Kidney epithelial cell (primary cell): Measurements from ENCODE around the gene CDC34. TPM values are rescaled to one million over a fixed set of nuclear protein-coding genes. Genes with fewer than 3 reads are reported as not detected.

Experiments used
- DNase-seq: peaks from one replicate; pipeline ENCODE4 v3.0.0-alpha.2; 2010; ENCODE audit warnings: low read depth
- H3K27me3 ChIP-seq: 2 replicates; pipeline ENCODE4 v1.6.0; 2011; ENCODE audit warnings: low read length; ENCODE audit not compliant: control insufficient read depth, insufficient read depth
- H3K36me3 ChIP-seq: 2 replicates; pipeline ENCODE4 v1.5.1; 2011; ENCODE audit warnings: low read length; ENCODE audit not compliant: control insufficient read depth, insufficient read depth
- H3K4me3 ChIP-seq: 2 replicates; pipeline ENCODE4 v1.5.1; 2011; ENCODE audit warnings: low read depth, mild to moderate bottlenecking, control low read depth, low read length
- CTCF ChIP-seq: IDR thresholded peaks from 2 replicates; pipeline ENCODE4 v1.5.1; 2011; ENCODE audit warnings: mild to moderate bottlenecking, moderate library complexity, low read length, control low read depth, inconsistent platforms; ENCODE audit not compliant: insufficient read depth, poor library complexity, severe bottlenecking
- total RNA-seq: library from RNA; depleted of rRNA; stranded (reverse); fragments of >200 nt; gene quantifications from 2 replicates; pipeline ENCODE4 v1.2.3, GENCODE V29; 2015

The CDC34 gene
- total RNA-seq, 1 donor from 2014 or later = 194 TPM

DNA sequence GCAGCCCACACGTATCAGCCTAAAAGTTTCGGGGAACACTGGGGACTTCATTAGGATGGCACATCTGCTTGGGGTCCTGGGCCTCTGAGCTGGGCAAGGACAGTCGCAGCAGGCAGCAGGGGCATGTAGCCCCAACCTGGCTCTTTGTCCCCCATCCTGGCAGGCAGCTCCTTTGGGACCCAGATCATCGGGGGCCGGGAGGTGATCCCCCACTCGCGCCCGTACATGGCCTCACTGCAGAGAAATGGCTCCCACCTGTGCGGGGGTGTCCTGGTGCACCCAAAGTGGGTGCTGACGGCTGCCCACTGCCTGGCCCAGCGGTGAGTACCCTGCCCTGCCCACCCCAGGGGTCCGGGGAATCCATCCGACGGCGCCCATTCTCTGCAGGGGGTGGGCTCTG is 15.6 kb downstream of the CDC34 start:
- DNase-seq = no peak
- TF ChIP-seq CTCF = no peak
- peaks cover 1% of the 10 kb centered on the region for H3K36me3 ChIP-seq
- peaks cover 11% of the 10 kb centered on the region for H3K27me3 ChIP-seq
- no peak overlapping the region for H3K4me3 ChIP-seq

DNA sequence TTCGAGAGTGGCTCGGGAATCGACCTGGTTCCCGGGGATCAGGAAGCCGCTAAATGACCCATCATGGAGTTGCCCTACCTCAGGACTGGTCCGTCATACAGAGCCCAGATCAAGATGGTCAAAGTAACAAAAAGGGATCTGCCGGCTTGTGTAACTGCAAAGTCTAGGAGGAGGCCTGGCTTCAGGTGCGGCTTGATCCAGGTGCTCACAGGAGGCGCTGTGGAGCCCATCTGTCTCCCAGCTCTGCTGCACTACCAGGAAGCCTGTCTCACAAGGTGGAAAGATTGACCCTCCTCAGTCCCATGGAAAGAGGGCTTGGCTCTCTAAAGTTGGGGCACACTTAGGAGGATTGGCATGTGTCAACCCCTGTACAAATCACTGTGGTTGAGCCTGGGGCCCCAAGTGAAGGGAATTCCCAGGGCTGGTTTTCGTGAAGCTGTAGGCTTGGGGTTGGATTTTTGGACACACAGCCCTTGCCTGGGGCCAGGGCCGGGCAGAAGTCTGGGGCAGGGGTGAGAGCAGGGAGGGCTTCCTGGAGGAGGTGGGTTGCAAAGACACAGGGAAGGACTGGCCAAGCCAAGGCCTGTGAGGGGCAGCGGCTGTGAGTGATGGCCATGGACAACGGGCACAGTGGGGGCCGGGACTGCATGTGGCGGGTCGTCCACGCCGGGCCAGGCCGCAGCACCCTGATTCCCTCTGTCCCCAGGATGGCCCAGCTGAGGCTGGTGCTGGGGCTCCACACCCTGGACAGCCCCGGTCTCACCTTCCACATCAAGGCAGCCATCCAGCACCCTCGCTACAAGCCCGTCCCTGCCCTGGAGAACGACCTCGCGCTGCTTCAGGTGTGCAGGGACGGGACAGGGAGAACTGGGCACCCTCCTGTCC is 16.5 kb downstream of the CDC34 start:
- DNase-seq = no peak
- H3K4me3 ChIP-seq = no peak overlapping the region
- H3K27me3 ChIP-seq = peaks cover 11% of the 10 kb centered on the region
- H3K36me3 ChIP-seq = no peaks in the 10 kb centered on the region
- peak; percentile 17 for TF ChIP-seq CTCF

DNA sequence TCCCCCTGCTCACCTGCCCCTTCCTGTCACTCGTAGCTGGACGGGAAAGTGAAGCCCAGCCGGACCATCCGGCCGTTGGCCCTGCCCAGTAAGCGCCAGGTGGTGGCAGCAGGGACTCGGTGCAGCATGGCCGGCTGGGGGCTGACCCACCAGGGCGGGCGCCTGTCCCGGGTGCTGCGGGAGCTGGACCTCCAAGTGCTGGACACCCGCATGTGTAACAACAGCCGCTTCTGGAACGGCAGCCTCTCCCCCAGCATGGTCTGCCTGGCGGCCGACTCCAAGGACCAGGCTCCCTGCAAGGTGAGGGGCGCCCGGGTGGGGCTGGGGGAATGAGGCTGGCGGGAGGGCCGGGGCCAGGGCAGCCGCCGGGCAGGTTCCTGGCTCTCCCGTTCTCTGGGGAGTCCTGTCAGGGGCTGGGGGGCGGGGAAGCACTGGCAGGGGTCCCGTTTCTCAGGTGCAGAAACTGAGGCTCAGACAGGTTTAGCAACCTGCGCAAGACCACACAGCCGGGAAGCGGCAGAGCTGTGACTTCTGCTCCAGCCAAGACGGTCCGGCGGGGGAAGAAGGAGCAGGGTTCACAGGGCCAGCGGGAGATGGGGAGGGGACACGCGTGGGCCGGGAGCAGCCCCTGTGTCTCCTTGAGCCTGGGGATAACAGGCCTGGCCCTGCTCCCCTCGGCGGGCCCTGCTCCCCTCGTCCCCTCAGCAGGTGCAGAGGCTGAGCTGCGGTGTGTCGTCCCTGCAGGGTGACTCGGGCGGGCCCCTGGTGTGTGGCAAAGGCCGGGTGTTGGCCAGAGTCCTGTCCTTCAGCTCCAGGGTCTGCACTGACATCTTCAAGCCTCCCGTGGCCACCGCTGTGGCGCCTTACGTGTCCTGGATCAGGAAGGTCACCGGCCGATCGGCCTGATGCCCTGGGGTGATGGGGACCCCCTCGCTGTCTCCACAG is 17.6 kb downstream of the CDC34 start:
- Histone ChIP-seq H3K36me3 (no peaks in the 10 kb centered on the region), H3K27me3 (peaks cover 11% of the 10 kb centered on the region), H3K4me3 (no peak overlapping the region)
- peak; percentile 2 for TF ChIP-seq CTCF
- no peak for DNase-seq

DNA sequence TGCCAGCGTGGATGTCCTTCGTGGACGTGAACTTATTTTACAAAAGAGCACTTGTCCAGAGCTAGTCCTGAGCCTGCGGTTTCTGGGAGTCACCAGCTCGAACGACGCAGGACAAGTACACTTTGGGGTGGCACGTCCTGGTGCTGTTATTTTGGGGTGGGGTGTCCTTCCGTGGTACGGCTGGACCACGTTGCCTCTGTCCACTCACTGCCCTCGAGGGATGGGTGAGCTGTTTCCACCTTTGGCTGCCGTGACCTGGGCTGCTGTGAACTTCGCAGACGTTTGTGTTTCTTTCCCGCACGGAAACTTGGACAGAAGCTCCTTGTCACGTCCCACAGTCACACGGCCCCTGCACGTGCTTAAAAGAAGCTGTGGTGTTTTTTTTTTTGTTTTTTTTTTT is 23.3 kb downstream of the CDC34 start:
- no peak for DNase-seq
- Histone ChIP-seq H3K4me3 (no peak overlapping the region), H3K36me3 (no peaks in the 10 kb centered on the region), H3K27me3 (peaks cover 4% of the 10 kb centered on the region)
- no peak for TF ChIP-seq CTCF

DNA sequence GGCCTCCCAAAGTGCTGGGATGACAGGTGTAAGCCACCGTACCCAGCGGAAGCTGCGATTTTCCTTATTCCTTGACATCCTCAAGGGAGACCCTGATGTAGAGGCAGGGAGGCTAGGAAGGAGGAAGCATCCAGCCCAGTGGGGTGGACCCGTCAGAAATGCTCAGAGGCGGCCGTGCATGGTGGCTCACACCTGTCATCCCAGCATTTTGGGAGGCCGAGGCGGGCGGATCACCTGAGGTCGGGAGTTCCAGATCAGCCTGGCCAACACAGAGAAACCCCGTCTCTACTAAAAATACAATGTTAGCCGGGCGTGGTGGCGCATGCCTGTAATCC is 23.9 kb downstream of the CDC34 start:
- Histone ChIP-seq H3K27me3 (peaks cover 4% of the 10 kb centered on the region), H3K4me3 (no peak overlapping the region), H3K36me3 (no peaks in the 10 kb centered on the region)
- no peak for TF ChIP-seq CTCF
- no peak for DNase-seq
